Measurements from ENCODE around the gene TBCD. TPM values are rescaled to one million over a fixed set of nuclear protein-coding genes. Genes with fewer than 3 reads are reported as not detected.

Gene TBCD
- total and polyA plus RNA-seq, 9 of the 15 experiments (the other 6 are each of a cell fraction or from before 2014, with no cell fraction given), result 8.9 to 98.5 (median 28.0) TPM

GRCh38 chr17:82729479-82730260 lies 22.2 kb upstream of the TBCD start:
- Histone ChIP-seq H3K4me3 (no peak overlapping the region), H3K27ac (ENCODE audit: extremely low read depth, low read depth, low read length) (no peak overlapping the region), H3K9me1 (ENCODE audit: control insufficient read depth, insufficient read depth, low read length) (no peaks in the 10 kb centered on the region), H3K27me3 (ENCODE audit: control insufficient read depth in 2 of 2, insufficient read depth in 2 of 2, low read length in 2 of 2) (no peaks in the 10 kb centered on the region), H3K36me3 (ENCODE audit: control insufficient read depth, insufficient read depth, low read length) (peaks cover 37% of the 10 kb centered on the region; the same call in 2 of the 3 replicates), H2AFZ (ENCODE audit: low read depth, low read length) (no peak overlapping the region), H3K4me1 (replicated peaks in 1 of 2; ENCODE audit: control insufficient read depth in 2 of 2, insufficient read depth in 2 of 2, low read length in 2 of 2) (peaks cover 0 to 14% of the 10 kb centered on the region in 2 experiments; a peak in 1 of 5 replicates), H3K4me2 (ENCODE audit: insufficient read depth, low read length) (no peak overlapping the region), H4K20me1 (replicated peaks; ENCODE audit: control insufficient read depth, insufficient read depth, low read length) (no peaks in the 10 kb centered on the region), H3K79me2 (ENCODE audit: control insufficient read depth, insufficient read depth, low read length) (no peaks in the 10 kb centered on the region), H3K9me3 (replicated peaks; ENCODE audit: control insufficient read depth, insufficient read depth, low read depth, low read length) (peaks cover 11% of the 10 kb centered on the region), H3K9ac (ENCODE audit: insufficient read depth in 1 of 2, low read depth in 2 of 2, low read length in 2 of 2) (no peak overlapping the region)
- POLR2A ChIA-PET, result interaction anchor here (0.6 to 0.9 kb wide), 2 partner anchors 8 to 13 kb away, joined by 3 read pairs; partner anchors contain the start of gene FN3KRP
- FAIRE-seq (no peak), DNase-seq (ENCODE audit: extremely low read depth in 1 of 4, low spot score in 3 of 4) (no peak), ATAC-seq (no peak)
- WGBS (ENCODE audit: insufficient coverage, low coverage, missing lambda C conversion rate), result 86% methylated on average over 40 of the region's 48 CpGs
- CTCF ChIA-PET (ENCODE audit: low intra/inter-chr PET ratio), result no interaction called here
- in situ Hi-C loops (cut with MboI), result no loop called here
- BruUV-seq (replicated peaks), result no TSS peak
- TF ChIP-seq POLR2G (IDR thresholded peaks at IDR 0.05; ENCODE audit: low read depth, low read length) (peak; percentile 61), POLR3A (IDR thresholded peaks at IDR 0.05; ENCODE audit: borderline replicate concordance, extremely low read depth, insufficient read depth, insufficient read length) (no peak)
- intact Hi-C loops (cut with micrococcal nuclease), result no loop called here

GRCh38 chr17:82732118-82732743 lies 19.6 kb upstream of the TBCD start:
- Histone ChIP-seq H3K4me1 (replicated peaks in 1 of 2; ENCODE audit: control insufficient read depth in 2 of 2, insufficient read depth in 2 of 2, low read length in 2 of 2) (peaks cover 2 to 39% of the 10 kb centered on the region in 2 experiments; a peak in 4 of 5 replicates), H3K9me3 (replicated peaks; ENCODE audit: control insufficient read depth, insufficient read depth, low read depth, low read length) (peaks cover 11% of the 10 kb centered on the region), H3K36me3 (ENCODE audit: control insufficient read depth, insufficient read depth, low read length) (peaks cover 25% of the 10 kb centered on the region; the same call in 2 of the 3 replicates), H3K9me1 (ENCODE audit: control insufficient read depth, insufficient read depth, low read length) (no peaks in the 10 kb centered on the region), H3K27ac (ENCODE audit: extremely low read depth, low read depth, low read length) (no peak overlapping the region), H3K4me3 (no peak overlapping the region), H2AFZ (ENCODE audit: low read depth, low read length) (no peak overlapping the region), H3K79me2 (ENCODE audit: control insufficient read depth, insufficient read depth, low read length) (peaks cover 19% of the 10 kb centered on the region), H3K27me3 (ENCODE audit: control insufficient read depth in 2 of 2, insufficient read depth in 2 of 2, low read length in 2 of 2) (no peaks in the 10 kb centered on the region), H3K4me2 (ENCODE audit: insufficient read depth, low read length) (no peak overlapping the region), H3K9ac (ENCODE audit: insufficient read depth in 1 of 2, low read depth in 2 of 2, low read length in 2 of 2) (no peak overlapping the region), H4K20me1 (replicated peaks; ENCODE audit: control insufficient read depth, insufficient read depth, low read length) (no peaks in the 10 kb centered on the region)
- ChIA-PET CTCF (ENCODE audit: low intra/inter-chr PET ratio) (no interaction called here), POLR2A (interaction anchor here (1.3 kb wide), 1 partner anchor 10 kb away, joined by 3 read pairs; no protein-coding TSS in a partner anchor)
- DNase-seq (ENCODE audit: extremely low read depth in 1 of 4, low spot score in 3 of 4) (no peak), FAIRE-seq (no peak), ATAC-seq (no peak)
- in situ Hi-C loops (cut with MboI) (no loop called here), intact Hi-C loops (cut with micrococcal nuclease) (no loop called here)
- WGBS (ENCODE audit: insufficient coverage, low coverage, missing lambda C conversion rate), result 98% methylated on average over 13 of the region's 13 CpGs
- BruUV-seq (replicated peaks), result no TSS peak
- TF ChIP-seq BRF2 (IDR thresholded peaks at IDR 0.05; ENCODE audit: borderline replicate concordance, insufficient read depth, insufficient read length) (no peak), SIRT6 (IDR thresholded peaks at IDR 0.05; ENCODE audit: low read depth, low read length) (no peak), ARNT (IDR thresholded peaks at IDR 0.05) (no peak), SOX6 (IDR thresholded peaks at IDR 0.05) (no peak), MLX (CRISPR knock-in tag; conservative IDR thresholded peaks at IDR 0.05) (no peak), ZNF830 (CRISPR knock-in tag; IDR thresholded peaks at IDR 0.05) (no peak), ZNF695 (CRISPR knock-in tag; IDR thresholded peaks at IDR 0.05) (no peak), GABPB2 (CRISPR knock-in tag; conservative IDR thresholded peaks at IDR 0.05) (no peak), TBP (optimal IDR thresholded peaks at IDR 0.05; ENCODE audit: low read depth, low read length) (no peak), NFIC (IDR thresholded peaks at IDR 0.05) (no peak)
